ENCODE measurements around the gene ZNF888. TPM values are rescaled to one million over a fixed set of nuclear protein-coding genes. Genes with fewer than 3 reads are reported as not detected.

The ZNF888 gene
- total and polyA plus RNA-seq, 2 experiments from 2014 or later, result 2.3 to 8.3 TPM

DNA sequence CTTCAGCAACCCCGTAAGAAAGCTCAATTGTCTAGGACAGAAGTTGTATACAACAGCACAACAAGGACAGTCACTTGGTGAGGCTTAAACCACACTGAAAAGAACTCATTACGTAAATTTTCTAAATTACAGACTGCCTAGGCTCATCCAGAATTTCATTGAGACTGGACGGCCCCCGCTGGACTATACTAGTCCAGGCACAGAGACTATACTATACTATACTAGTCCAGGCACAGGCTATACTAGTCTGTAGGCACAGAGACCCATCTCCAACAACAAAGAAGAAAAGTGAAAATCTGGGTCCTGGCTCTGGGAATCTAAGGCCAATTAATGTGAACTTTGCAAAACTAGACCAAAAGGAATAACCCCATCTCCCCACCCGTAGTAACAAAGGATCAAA lies 38.8 kb upstream of the ZNF888 start:
- Histone ChIP-seq H4K20me1 (replicated peaks; ENCODE audit: insufficient read depth) (peaks cover 5% of the 10 kb centered on the region; the same call in 1 of the 2 replicates), H3K9me2 (ENCODE audit: insufficient read depth) (no peaks in the 10 kb centered on the region), H3K4me1 (ENCODE audit: insufficient read depth) (peaks cover 17% of the 10 kb centered on the region), H3F3A (replicated peaks; ENCODE audit: low read depth) (no peaks in the 10 kb centered on the region; the same call in 1 of the 2 replicates), H2AFZ (peak overlapping the region; percentile 87), H3K4me3 (peak overlapping the region; percentile 86), H3K27me3 (ENCODE audit: insufficient read depth) (no peaks in the 10 kb centered on the region), H3K27ac (ENCODE audit: low read depth) (no peak overlapping the region), H3K4me2 (peak overlapping the region; percentile 88), H3K79me2 (replicated peaks; ENCODE audit: insufficient read depth) (peaks cover 32% of the 10 kb centered on the region), H3K36me3 (ENCODE audit: insufficient read depth) (no peaks in the 10 kb centered on the region)
- no peaks in the 10 kb centered on the region for H3K27me3 Mint-ChIP-seq (ENCODE audit: insufficient read depth, low read depth, poor library complexity)
- H3K4me3 Mint-ChIP-seq, result peak overlapping the region; percentile 98
- no peak for TF ChIP-seq POLR2AphosphoS5 (IDR thresholded peaks at IDR 0.05; ENCODE audit: low read depth)
- TF ChIP-seq EZH2 (IDR thresholded peaks at IDR 0.05; ENCODE audit: low read depth, unreplicated experiment), result no peak
- no peak for DNase-seq (ENCODE audit: low spot score)
- H3K4me1 Mint-ChIP-seq, result peaks cover 17% of the 10 kb centered on the region
- H3K9me3 Mint-ChIP-seq, result no peaks in the 10 kb centered on the region; the same call in 2 of the 3 replicates
- peak overlapping the region; percentile 87; the same call in 1 of the 2 replicates for H3K27ac Mint-ChIP-seq
- peaks cover 18% of the 10 kb centered on the region for H3K36me3 Mint-ChIP-seq (ENCODE audit: low read depth)
- peak; percentile 6 for ATAC-seq

DNA sequence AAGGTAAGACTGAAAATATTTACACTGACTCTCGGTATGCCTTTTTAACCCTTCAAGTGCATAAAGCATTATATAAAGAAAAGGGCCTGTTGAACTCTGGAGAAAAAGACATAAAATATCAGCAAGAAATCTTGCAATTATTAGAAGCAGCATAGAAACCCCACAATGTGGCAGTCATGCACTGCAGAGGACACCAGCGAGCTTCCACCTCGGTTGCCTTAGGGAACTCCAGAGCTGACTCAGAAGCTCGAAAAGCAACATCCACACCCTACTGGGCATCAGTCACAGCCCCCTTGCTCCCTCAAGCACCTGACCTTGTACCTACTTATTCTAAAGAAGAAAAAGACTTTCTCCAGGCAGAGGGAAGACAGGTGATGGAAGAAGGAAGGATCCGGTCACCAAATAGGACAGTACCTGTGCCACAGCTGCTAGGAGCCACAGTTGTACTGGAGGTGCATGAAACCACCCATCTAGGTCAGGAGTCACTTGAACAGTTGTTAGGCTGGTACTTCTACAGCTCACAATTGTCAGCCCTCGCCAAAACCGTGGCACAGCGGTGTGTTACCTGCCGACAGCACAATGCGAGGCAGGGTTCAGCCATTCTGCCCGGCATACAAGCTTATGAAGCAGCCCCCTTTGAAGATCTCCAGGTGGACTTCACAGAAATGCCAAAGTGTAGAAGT lies 36.5 kb upstream of the ZNF888 start:
- Mint-ChIP-seq H3K27ac (no peak overlapping the region), H3K36me3 (ENCODE audit: low read depth) (peaks cover 40% of the 10 kb centered on the region), H3K4me3 (no peak overlapping the region), H3K4me1 (peaks cover 17% of the 10 kb centered on the region), H3K27me3 (ENCODE audit: insufficient read depth, low read depth, poor library complexity) (peaks cover under 1% of the 10 kb centered on the region), H3K9me3 (no peaks in the 10 kb centered on the region; the same call in 2 of the 3 replicates)
- Histone ChIP-seq H3K36me3 (ENCODE audit: insufficient read depth) (0 out of 2 replicates have a peak, but pooled peaks cover under 1% of the 10 kb centered on the region), H2AFZ (no peak overlapping the region), H3K79me2 (replicated peaks; ENCODE audit: insufficient read depth) (peaks cover 32% of the 10 kb centered on the region), H3K4me1 (ENCODE audit: insufficient read depth) (peaks cover 17% of the 10 kb centered on the region), H3K9me2 (ENCODE audit: insufficient read depth) (no peaks in the 10 kb centered on the region), H4K20me1 (replicated peaks; ENCODE audit: insufficient read depth) (peaks cover 7% of the 10 kb centered on the region; the same call in 1 of the 2 replicates), H3K27ac (ENCODE audit: low read depth) (no peak overlapping the region), H3F3A (replicated peaks; ENCODE audit: low read depth) (no peaks in the 10 kb centered on the region; the same call in 1 of the 2 replicates), H3K4me2 (no peak overlapping the region), H3K4me3 (no peak overlapping the region), H3K27me3 (ENCODE audit: insufficient read depth) (no peaks in the 10 kb centered on the region)
- DNase-seq (ENCODE audit: low spot score), result no peak
- no peak for ATAC-seq
- TF ChIP-seq, protein P1, sequence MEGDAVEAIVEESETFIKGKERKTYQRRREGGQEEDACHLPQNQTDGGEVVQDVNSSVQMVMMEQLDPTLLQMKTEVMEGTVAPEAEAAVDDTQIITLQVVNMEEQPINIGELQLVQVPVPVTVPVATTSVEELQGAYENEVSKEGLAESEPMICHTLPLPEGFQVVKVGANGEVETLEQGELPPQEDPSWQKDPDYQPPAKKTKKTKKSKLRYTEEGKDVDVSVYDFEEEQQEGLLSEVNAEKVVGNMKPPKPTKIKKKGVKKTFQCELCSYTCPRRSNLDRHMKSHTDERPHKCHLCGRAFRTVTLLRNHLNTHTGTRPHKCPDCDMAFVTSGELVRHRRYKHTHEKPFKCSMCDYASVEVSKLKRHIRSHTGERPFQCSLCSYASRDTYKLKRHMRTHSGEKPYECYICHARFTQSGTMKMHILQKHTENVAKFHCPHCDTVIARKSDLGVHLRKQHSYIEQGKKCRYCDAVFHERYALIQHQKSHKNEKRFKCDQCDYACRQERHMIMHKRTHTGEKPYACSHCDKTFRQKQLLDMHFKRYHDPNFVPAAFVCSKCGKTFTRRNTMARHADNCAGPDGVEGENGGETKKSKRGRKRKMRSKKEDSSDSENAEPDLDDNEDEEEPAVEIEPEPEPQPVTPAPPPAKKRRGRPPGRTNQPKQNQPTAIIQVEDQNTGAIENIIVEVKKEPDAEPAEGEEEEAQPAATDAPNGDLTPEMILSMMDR (conservative IDR thresholded peaks at IDR 0.05; ENCODE audit: low read depth in 2 of 2), result 0 out of 4 replicates have a peak, but pooled peaks of 1 of the 2 experiments have one; percentile 8
- TF ChIP-seq ZNF114 (CRISPR knock-in tag; IDR thresholded peaks at IDR 0.05), result no peak
- TF ChIP-seq STAT1 (IDR thresholded peaks at IDR 0.05; ENCODE audit: unreplicated experiment), result no peak
- no peak for TF ChIP-seq JUNB (IDR thresholded peaks at IDR 0.05; ENCODE audit: unreplicated experiment)

DNA sequence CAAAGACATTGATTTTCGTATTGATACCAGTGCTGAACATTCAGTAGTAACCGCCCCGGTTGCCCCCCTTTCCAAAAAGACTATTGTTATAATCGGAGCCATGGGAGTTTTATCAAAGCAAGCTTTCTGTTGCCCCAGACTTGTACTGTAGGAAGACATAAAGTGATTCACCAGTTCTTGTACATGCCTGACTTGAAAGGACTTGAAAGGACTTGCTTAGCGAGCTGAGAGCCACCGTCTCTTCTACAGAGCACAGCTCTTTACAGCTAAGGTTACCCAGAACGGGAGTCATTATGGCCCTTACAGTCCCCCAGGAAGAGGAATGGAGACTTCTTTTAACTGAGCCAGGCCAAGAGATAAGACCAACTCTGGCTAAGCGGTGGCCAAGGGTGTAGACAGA lies 34.4 kb upstream of the ZNF888 start:
- Mint-ChIP-seq H3K4me3 (no peak overlapping the region), H3K27me3 (ENCODE audit: insufficient read depth, low read depth, poor library complexity) (peaks cover 2% of the 10 kb centered on the region), H3K36me3 (ENCODE audit: low read depth) (peaks cover 57% of the 10 kb centered on the region), H3K27ac (no peak overlapping the region), H3K9me3 (peaks cover 5% of the 10 kb centered on the region; the same call in 2 of the 3 replicates), H3K4me1 (peaks cover 7% of the 10 kb centered on the region)
- H3K9me2 ChIP-seq (ENCODE audit: insufficient read depth), result no peaks in the 10 kb centered on the region; the same call in 1 of the 2 replicates
- no peak overlapping the region for H3K4me2 ChIP-seq
- no peak overlapping the region for H3K4me3 ChIP-seq
- H2AFZ ChIP-seq, result no peak overlapping the region
- DNase-seq (ENCODE audit: low spot score) (no peak), ATAC-seq (no peak)
- H3F3A ChIP-seq (replicated peaks; ENCODE audit: low read depth), result no peaks in the 10 kb centered on the region
- no peaks in the 10 kb centered on the region for H3K27me3 ChIP-seq (ENCODE audit: insufficient read depth)
- peaks cover 8% of the 10 kb centered on the region; the same call in 1 of the 2 replicates for H4K20me1 ChIP-seq (replicated peaks; ENCODE audit: insufficient read depth)
- peaks cover 9% of the 10 kb centered on the region for H3K4me1 ChIP-seq (ENCODE audit: insufficient read depth)
- 0 out of 2 replicates have a peak, but pooled peaks cover 11% of the 10 kb centered on the region for H3K36me3 ChIP-seq (ENCODE audit: insufficient read depth)
- peaks cover 32% of the 10 kb centered on the region for H3K79me2 ChIP-seq (replicated peaks; ENCODE audit: insufficient read depth)
- no peak overlapping the region for H3K27ac ChIP-seq (ENCODE audit: low read depth)
- TF ChIP-seq, protein P2, sequence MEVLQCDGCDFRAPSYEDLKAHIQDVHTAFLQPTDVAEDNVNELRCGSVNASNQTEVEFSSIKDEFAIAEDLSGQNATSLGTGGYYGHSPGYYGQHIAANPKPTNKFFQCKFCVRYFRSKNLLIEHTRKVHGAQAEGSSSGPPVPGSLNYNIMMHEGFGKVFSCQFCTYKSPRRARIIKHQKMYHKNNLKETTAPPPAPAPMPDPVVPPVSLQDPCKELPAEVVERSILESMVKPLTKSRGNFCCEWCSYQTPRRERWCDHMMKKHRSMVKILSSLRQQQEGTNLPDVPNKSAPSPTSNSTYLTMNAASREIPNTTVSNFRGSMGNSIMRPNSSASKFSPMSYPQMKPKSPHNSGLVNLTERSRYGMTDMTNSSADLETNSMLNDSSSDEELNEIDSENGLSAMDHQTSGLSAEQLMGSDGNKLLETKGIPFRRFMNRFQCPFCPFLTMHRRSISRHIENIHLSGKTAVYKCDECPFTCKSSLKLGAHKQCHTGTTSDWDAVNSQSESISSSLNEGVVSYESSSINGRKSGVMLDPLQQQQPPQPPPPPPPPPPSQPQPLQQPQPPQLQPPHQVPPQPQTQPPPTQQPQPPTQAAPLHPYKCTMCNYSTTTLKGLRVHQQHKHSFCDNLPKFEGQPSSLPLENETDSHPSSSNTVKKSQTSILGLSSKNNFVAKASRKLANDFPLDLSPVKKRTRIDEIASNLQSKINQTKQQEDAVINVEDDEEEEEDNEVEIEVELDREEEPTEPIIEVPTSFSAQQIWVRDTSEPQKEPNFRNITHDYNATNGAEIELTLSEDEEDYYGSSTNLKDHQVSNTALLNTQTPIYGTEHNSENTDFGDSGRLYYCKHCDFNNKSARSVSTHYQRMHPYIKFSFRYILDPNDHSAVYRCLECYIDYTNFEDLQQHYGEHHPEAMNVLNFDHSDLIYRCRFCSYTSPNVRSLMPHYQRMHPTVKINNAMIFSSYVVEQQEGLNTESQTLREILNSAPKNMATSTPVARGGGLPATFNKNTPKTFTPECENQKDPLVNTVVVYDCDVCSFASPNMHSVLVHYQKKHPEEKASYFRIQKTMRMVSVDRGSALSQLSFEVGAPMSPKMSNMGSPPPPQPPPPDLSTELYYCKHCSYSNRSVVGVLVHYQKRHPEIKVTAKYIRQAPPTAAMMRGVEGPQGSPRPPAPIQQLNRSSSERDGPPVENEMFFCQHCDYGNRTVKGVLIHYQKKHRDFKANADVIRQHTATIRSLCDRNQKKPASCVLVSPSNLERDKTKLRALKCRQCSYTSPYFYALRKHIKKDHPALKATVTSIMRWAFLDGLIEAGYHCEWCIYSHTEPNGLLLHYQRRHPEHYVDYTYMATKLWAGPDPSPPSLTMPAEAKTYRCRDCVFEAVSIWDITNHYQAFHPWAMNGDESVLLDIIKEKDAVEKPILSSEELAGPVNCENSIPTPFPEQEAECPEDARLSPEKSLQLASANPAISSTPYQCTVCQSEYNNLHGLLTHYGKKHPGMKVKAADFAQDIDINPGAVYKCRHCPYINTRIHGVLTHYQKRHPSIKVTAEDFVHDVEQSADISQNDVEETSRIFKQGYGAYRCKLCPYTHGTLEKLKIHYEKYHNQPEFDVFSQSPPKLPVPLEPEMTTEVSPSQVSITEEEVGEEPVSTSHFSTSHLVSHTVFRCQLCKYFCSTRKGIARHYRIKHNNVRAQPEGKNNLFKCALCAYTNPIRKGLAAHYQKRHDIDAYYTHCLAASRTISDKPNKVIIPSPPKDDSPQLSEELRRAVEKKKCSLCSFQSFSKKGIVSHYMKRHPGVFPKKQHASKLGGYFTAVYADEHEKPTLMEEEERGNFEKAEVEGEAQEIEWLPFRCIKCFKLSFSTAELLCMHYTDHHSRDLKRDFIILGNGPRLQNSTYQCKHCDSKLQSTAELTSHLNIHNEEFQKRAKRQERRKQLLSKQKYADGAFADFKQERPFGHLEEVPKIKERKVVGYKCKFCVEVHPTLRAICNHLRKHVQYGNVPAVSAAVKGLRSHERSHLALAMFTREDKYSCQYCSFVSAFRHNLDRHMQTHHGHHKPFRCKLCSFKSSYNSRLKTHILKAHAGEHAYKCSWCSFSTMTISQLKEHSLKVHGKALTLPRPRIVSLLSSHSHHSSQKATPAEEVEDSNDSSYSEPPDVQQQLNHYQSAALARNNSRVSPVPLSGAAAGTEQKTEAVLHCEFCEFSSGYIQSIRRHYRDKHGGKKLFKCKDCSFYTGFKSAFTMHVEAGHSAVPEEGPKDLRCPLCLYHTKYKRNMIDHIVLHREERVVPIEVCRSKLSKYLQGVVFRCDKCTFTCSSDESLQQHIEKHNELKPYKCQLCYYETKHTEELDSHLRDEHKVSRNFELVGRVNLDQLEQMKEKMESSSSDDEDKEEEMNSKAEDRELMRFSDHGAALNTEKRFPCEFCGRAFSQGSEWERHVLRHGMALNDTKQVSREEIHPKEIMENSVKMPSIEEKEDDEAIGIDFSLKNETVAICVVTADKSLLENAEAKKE (CRISPR knock-in tag; IDR thresholded peaks at IDR 0.05), result no peak
- TF ChIP-seq EZH2phosphoT487 (IDR thresholded peaks at IDR 0.05; ENCODE audit: unreplicated experiment), result no peak
- TF ChIP-seq JUNB (IDR thresholded peaks at IDR 0.05; ENCODE audit: unreplicated experiment), result no peak

Data from GM23338 (cell line).